ENCODE data around the gene AMIGO3. TPM values are rescaled to one million over a fixed set of nuclear protein-coding genes. Genes with fewer than 3 reads are reported as not detected.

The AMIGO3 gene
- total RNA-seq, 1 experiment from 2014 or later: 0.32 TPM

GRCh38 chr3:49745986-49746385 is 26.5 kb upstream of the AMIGO3 start (continued):
- TF ChIP-seq CTCF (IDR thresholded peaks at IDR 0.05 in 2 of 3, conservative IDR thresholded peaks at IDR 0.05 in 1 of 3; ENCODE audit: borderline replicate concordance in 1 of 3, insufficient read depth in 1 of 3, low read depth in 2 of 3, low read length in 2 of 3) (no peak), FOSL1 (IDR thresholded peaks at IDR 0.05; ENCODE audit: low read depth) (no peak), CBX3 (IDR thresholded peaks at IDR 0.05; ENCODE audit: low read depth) (no peak), RAD21 (IDR thresholded peaks at IDR 0.05; ENCODE audit: low read depth) (no peak), SIN3A (IDR thresholded peaks at IDR 0.05; ENCODE audit: low read depth) (no peak), POLR2A (IDR thresholded peaks at IDR 0.05; ENCODE audit: borderline replicate concordance, extremely low read depth, insufficient read depth, insufficient read length) (no peak), EGR1 (IDR thresholded peaks at IDR 0.05; ENCODE audit: low read depth) (no peak)

DNA sequence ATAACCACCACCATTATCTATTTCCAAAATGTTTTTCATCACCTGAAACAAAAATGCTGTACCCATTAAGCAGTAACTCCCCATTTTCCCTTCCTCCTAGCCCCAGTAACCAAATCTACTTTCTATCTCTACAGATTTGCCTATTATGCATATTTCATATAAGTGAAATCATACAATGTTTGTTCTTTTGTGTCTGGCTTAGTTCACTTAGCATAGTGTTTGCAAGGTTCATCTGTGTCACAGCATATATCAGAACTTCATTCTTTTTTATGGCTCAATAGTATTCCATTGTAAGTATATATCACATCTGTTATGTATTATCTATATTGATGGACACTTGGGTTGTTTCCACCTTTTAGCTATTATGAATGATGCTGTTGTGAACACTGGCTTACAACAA is 20.9 kb upstream of the AMIGO3 start:
- BruUV-seq (replicated peaks): no TSS peak
- Histone ChIP-seq H3K27ac (ENCODE audit: low read depth, low read length) (no peak overlapping the region), H3K36me3 (ENCODE audit: control insufficient read depth in 1 of 2, insufficient read depth in 2 of 2, low read length in 2 of 2) (peaks cover 10 to 18% of the 10 kb centered on the region in 2 experiments; a peak in 2 of 4 replicates), H2AFZ (ENCODE audit: low read depth, low read length, poor library complexity, severe bottlenecking) (no peak overlapping the region), H3K27me3 (ENCODE audit: insufficient read depth, low read length) (no peaks in the 10 kb centered on the region), H3K9me2 (ENCODE audit: insufficient read depth) (no peaks in the 10 kb centered on the region), H3K4me3 (replicated peaks in 1 of 2; ENCODE audit: low read depth in 1 of 2, low read length in 2 of 2) (no peak overlapping the region), H3K9me3 (ENCODE audit: control insufficient read depth in 1 of 2, insufficient read depth in 1 of 2, low read depth in 1 of 2, low read length in 2 of 2) (no peaks in the 10 kb centered on the region), H3K4me1 (ENCODE audit: control insufficient read depth in 1 of 2, insufficient read depth in 2 of 2, low read length in 2 of 2) (no peaks in the 10 kb centered on the region), H3K79me2 (ENCODE audit: insufficient read depth, low read length) (peaks cover 30% of the 10 kb centered on the region; the same call in 1 of the 2 replicates), H3K9ac (ENCODE audit: low read length) (no peak overlapping the region), H4K20me1 (ENCODE audit: insufficient read depth) (no peaks in the 10 kb centered on the region), H3K4me2 (ENCODE audit: low read length) (no peak overlapping the region)
- ChIA-PET CTCF (no interaction called here), RAD21 (ENCODE audit: low non-redundant PET in 1 of 2, low total read pairs in 2 of 2, uncharacterized antibody in 2 of 2, unreplicated experiment in 2 of 2) (no interaction called here), POLR2A (no interaction called here)
- intact Hi-C loops (cut with micrococcal nuclease): no loop called here
- DNase-seq (ENCODE audit: low read depth, low spot score): no peak
- ATAC-seq: no peak
- TF ChIP-seq FOSL1 (IDR thresholded peaks at IDR 0.05; ENCODE audit: low read depth) (no peak), EGR1 (IDR thresholded peaks at IDR 0.05; ENCODE audit: low read depth) (no peak)
- TF ChIP-seq, protein P1, sequence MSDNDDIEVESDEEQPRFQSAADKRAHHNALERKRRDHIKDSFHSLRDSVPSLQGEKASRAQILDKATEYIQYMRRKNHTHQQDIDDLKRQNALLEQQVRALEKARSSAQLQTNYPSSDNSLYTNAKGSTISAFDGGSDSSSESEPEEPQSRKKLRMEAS (IDR thresholded peaks at IDR 0.05): no peak

Measured in HCT116 (cell line).